Suprapubic skin (tissue), 4 donors: ENCODE results near the gene IQSEC3. TPM values are rescaled to one million over a fixed set of nuclear protein-coding genes. Genes with fewer than 3 reads are reported as not detected.

Experiments
- DNase-seq, 2 donors: peaks; one replicate each; pipeline ENCODE4 v3.0.0-alpha.2; 2019; ENCODE audit warnings: low spot score in 2 of 2
- H3K27ac ChIP-seq: fragments of 200-600 bp; sonication (generic); one replicate; pipeline ENCODE4 v1.5.1; 2019
- H3K27me3 ChIP-seq: fragments of 200-600 bp; sonication (generic); one replicate; pipeline ENCODE4 v1.5.1; 2019
- H3K36me3 ChIP-seq: fragments of 200-600 bp; sonication (generic); one replicate; pipeline ENCODE4 v1.5.1; 2019
- H3K4me1 ChIP-seq: fragments of 200-600 bp; sonication (generic); one replicate; pipeline ENCODE4 v1.5.1; 2019
- H3K4me3 ChIP-seq: fragments of 200-600 bp; sonication (generic); one replicate; pipeline ENCODE4 v1.5.1; 2019; ENCODE audit warnings: mild to moderate bottlenecking
- H3K9me3 ChIP-seq: fragments of 200-600 bp; sonication (generic); one replicate; pipeline ENCODE4 v1.5.1; 2019
- EP300 ChIP-seq: sonication (generic); formaldehyde crosslinking; IDR thresholded peaks from one replicate; pipeline ENCODE4 v1.6.1; 2017; ENCODE audit warnings: antibody characterized with exemption
- POLR2A ChIP-seq, 2 donors: fragments of 450-650 bp; IDR thresholded peaks; one replicate each; pipeline ENCODE4 v1.6.1; 2017; ENCODE audit warnings: antibody characterized with exemption in 2 of 2, mild to moderate bottlenecking in 2 of 2, moderate library complexity in 2 of 2
- POLR2AphosphoS5 ChIP-seq, 3 donors: sonication (generic); formaldehyde crosslinking; IDR thresholded peaks; one replicate each; pipeline ENCODE4 v1.6.1; 2017; ENCODE audit warnings: antibody characterized with exemption in 3 of 3
- WGBS: methylation state at CpG from one replicate; pipeline ENCODE4 v1.1.5; 2018; 5-methylcytosine and 5-hydroxymethylcytosine counted together
- total RNA-seq, 4 donors: library from RNA; depleted of rRNA; stranded (reverse); fragments of >200 nt; gene quantifications; one replicate each; pipeline ENCODE4 v1.1.0, GENCODE V29; 2016
- TF ChIP-seq, protein P1 (sequence below), 2 donors: fragments of 200-600 bp in 1 of 2; fragments of 450-650 bp in 1 of 2; sonication (generic) in 1 of 2; IDR thresholded peaks; one replicate each; pipeline ENCODE4 v1.5.1; 2016 to 2019; ENCODE audit warnings: antibody characterized with exemption in 2 of 2, mild to moderate bottlenecking in 1 of 2, moderate library complexity in 1 of 2

Gene IQSEC3
- total RNA-seq, 4 donors from 2014 or later: 0.18 to 0.21 TPM; not detected in 2

DNA sequence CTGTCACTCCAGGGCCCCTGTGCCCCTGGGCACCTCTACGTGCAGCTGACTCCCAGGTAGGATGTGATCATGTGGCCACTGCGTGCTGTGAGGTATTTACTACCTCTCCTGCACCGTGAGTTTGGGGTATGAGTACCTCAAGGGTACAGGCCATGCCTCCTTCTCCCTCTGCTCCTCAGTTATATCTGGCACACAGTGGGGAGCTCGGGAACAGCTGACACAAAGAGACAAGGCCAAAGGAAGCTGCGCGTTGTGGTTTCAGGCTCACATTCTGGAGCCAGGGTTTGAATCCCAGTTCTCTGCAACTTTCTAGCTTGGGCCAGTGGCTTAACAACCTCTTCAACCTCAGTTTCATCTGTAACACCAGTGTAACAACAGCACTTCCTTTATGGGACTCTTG is 155.2 kb downstream of the IQSEC3 start:
- H3K27ac ChIP-seq: no peak overlapping the region
- H3K9me3 ChIP-seq: no peaks in the 10 kb centered on the region
- H3K36me3 ChIP-seq: no peaks in the 10 kb centered on the region
- H3K4me3 ChIP-seq: no peak overlapping the region
- no peaks in the 10 kb centered on the region for H3K4me1 ChIP-seq
- 71% methylated on average over 6 of the region's 6 CpGs for WGBS
- no peak for DNase-seq
- TF ChIP-seq EP300: no peak
- no peak for TF ChIP-seq POLR2AphosphoS5 (IDR thresholded peaks at IDR 0.05)
- TF ChIP-seq POLR2A (IDR thresholded peaks at IDR 0.05): no peak
- TF ChIP-seq, protein P1, sequence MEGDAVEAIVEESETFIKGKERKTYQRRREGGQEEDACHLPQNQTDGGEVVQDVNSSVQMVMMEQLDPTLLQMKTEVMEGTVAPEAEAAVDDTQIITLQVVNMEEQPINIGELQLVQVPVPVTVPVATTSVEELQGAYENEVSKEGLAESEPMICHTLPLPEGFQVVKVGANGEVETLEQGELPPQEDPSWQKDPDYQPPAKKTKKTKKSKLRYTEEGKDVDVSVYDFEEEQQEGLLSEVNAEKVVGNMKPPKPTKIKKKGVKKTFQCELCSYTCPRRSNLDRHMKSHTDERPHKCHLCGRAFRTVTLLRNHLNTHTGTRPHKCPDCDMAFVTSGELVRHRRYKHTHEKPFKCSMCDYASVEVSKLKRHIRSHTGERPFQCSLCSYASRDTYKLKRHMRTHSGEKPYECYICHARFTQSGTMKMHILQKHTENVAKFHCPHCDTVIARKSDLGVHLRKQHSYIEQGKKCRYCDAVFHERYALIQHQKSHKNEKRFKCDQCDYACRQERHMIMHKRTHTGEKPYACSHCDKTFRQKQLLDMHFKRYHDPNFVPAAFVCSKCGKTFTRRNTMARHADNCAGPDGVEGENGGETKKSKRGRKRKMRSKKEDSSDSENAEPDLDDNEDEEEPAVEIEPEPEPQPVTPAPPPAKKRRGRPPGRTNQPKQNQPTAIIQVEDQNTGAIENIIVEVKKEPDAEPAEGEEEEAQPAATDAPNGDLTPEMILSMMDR (IDR thresholded peaks at IDR 0.05): no peak
- peaks cover 38% of the 10 kb centered on the region for H3K27me3 ChIP-seq

DNA sequence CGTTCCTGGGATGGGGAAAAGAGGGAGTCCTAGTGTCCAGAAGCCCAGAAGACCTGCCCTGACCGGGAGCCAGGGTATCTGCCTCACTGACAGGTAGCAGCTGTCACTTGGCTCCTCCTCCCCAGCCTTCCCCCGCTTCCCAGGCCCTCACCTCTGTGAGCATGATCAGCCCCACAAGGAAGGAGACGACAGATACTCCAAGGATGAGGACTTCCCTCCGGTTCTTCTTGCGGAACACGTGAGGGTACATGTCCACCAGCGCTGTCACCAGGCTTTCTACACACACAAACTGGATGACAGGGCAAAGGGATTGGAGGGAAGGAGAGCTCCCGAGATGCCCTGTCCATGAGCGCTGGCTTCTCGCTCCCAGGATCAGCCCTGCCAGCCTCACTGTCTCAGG is 157.3 kb downstream of the IQSEC3 start:
- Histone ChIP-seq H3K4me1 (no peaks in the 10 kb centered on the region), H3K27ac (no peak overlapping the region), H3K36me3 (no peaks in the 10 kb centered on the region), H3K9me3 (no peaks in the 10 kb centered on the region), H3K4me3 (no peak overlapping the region), H3K27me3 (peaks cover 41% of the 10 kb centered on the region)
- no peak for DNase-seq
- TF ChIP-seq POLR2AphosphoS5 (IDR thresholded peaks at IDR 0.05) (no peak), EP300 (no peak), POLR2A (IDR thresholded peaks at IDR 0.05) (no peak)
- TF ChIP-seq, protein P1 (IDR thresholded peaks at IDR 0.05): no peak
- 61% methylated on average over 5 of the region's 11 CpGs for WGBS

DNA sequence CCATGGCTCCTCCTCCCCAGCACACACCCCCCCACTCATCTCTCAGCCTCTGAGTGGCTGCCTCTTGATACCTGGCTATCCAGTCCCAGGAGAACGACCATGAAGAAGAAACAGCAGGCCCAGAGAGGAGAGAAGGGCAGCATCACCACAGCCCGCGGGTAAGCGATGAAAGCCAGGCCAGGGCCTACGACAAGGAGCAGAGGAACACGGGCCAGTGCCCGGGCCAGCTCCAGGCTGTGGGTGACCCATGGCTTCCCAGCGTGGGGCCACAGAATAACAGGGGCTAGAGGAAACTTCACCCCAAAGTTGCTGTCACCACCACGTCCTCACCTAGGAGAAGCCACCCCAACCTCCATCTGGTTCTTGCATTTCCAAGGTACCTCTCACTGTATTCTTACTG is 157.8 kb downstream of the IQSEC3 start:
- no peak overlapping the region for H3K27ac ChIP-seq
- H3K4me1 ChIP-seq: no peaks in the 10 kb centered on the region
- H3K4me3 ChIP-seq: no peak overlapping the region
- 84% methylated on average over 9 of the region's 9 CpGs for WGBS
- H3K27me3 ChIP-seq: peaks cover 36% of the 10 kb centered on the region
- H3K9me3 ChIP-seq: no peaks in the 10 kb centered on the region
- no peaks in the 10 kb centered on the region for H3K36me3 ChIP-seq
- TF ChIP-seq, protein P1 (IDR thresholded peaks at IDR 0.05): no peak
- no peak for TF ChIP-seq EP300
- no peak for TF ChIP-seq POLR2A (IDR thresholded peaks at IDR 0.05)
- no peak for DNase-seq

- WGBS: 89% methylated on average over 18 of the region's 18 CpGs
- no peaks in the 10 kb centered on the region for H3K36me3 ChIP-seq
- H3K4me3 ChIP-seq: no peak overlapping the region
- no peaks in the 10 kb centered on the region for H3K9me3 ChIP-seq
- DNase-seq: peak in 1 of 2 donors; percentile 65
- H3K4me1 ChIP-seq: no peaks in the 10 kb centered on the region
- TF ChIP-seq, protein P1 (IDR thresholded peaks at IDR 0.05): no peak
- TF ChIP-seq POLR2AphosphoS5 (IDR thresholded peaks at IDR 0.05): no peak
- no peak for TF ChIP-seq POLR2A (IDR thresholded peaks at IDR 0.05)
- no peak for TF ChIP-seq EP300
- peaks cover 30% of the 10 kb centered on the region for H3K27me3 ChIP-seq
- no peak overlapping the region for H3K27ac ChIP-seq
Observed at GRCh38 chr12:225012-225411, 158.4 kb downstream of the IQSEC3 start.

DNA sequence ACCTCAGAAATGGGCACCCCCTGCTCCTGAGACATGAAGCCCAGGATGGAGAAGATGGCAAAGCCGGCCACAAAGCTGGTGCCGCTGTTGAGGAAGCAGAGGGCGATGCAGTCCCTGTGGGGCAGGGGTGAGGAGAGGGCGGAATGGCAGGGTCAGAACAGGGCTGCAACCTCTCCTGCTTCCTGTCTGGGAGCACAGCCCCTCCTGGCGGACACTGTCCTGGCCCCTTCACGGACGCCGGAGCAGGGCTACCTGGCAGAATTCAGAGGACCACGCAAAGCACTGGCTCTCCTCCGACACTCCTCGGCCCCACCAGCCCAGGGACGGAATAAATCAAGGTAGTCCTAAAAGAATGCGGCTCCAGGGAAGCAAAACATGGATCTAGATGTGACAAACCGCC is 159.8 kb downstream of the IQSEC3 start:
- Histone ChIP-seq H3K36me3 (no peaks in the 10 kb centered on the region), H3K27me3 (peaks cover 17% of the 10 kb centered on the region), H3K27ac (no peak overlapping the region), H3K4me1 (no peaks in the 10 kb centered on the region), H3K4me3 (no peak overlapping the region), H3K9me3 (no peaks in the 10 kb centered on the region)
- no peak for TF ChIP-seq POLR2AphosphoS5 (IDR thresholded peaks at IDR 0.05)
- TF ChIP-seq EP300: no peak
- TF ChIP-seq POLR2A (IDR thresholded peaks at IDR 0.05): no peak
- TF ChIP-seq, protein P1 (IDR thresholded peaks at IDR 0.05): no peak
- peak in 1 of 2 donors; percentile 67 for DNase-seq
- whole genome bisulfite sequencing: 100% methylated on average over 3 of the region's 14 CpGs
